Panc1 (cell line): ENCODE results near the gene DSCAM. TPM values are rescaled to one million over a fixed set of nuclear protein-coding genes. Genes with fewer than 3 reads are reported as not detected.

ENCODE experiments used
- ATAC-seq: fragments of 200-7000 bp; cut with Tn5 transposase; 2 replicates; pipeline ENCODE4 v1.9.1; 2020; ENCODE audit warnings: mild to moderate bottlenecking, moderate library complexity
- BruUV-seq: library from RNA; stranded (reverse); fragments of 400-500 nt; replicated peaks from 2 replicates; lab custom pipeline; 2021; lab: Mats Ljungman, UMichigan
- CTCF ChIA-PET: fragments of 300-600 bp; sonication (Branson Sonifier 250); formaldehyde crosslinking; loops from one replicate; lab custom pipeline; 2022; ENCODE audit warnings: antibody characterized with exemption; lab: Charles Lee
- POLR2A ChIA-PET: fragments of 300-600 bp; sonication (Branson Sonifier 250); formaldehyde crosslinking; loops from one replicate; lab custom pipeline; 2022; ENCODE audit warnings: antibody characterized with exemption; lab: Charles Lee
- DNase-seq: peaks from one replicate; pipeline ENCODE4 v3.0.0-alpha.2; 2010; ENCODE audit warnings: low read depth, low spot score
- H3K27ac ChIP-seq: 2 replicates; pipeline ENCODE4 v1.5.1; 2011; ENCODE audit warnings: mild to moderate bottlenecking, low read length, inconsistent platforms
- H3K27me3 ChIP-seq: fragments of 200-500 bp; sonication (Bioruptor generic); 2 replicates; pipeline ENCODE4 v1.6.0; 2014; ENCODE audit warnings: low read length, inconsistent platforms; ENCODE audit not compliant: control insufficient read depth, insufficient read depth
- H3K36me3 ChIP-seq: fragments of 200-500 bp; sonication (Bioruptor generic); 2 replicates; pipeline ENCODE4 v1.5.1; 2014; ENCODE audit warnings: inconsistent platforms, mild to moderate bottlenecking, low read length, moderate library complexity; ENCODE audit not compliant: control insufficient read depth, insufficient read depth
- H3K4me1 ChIP-seq: 2 replicates; pipeline ENCODE4 v1.5.1; 2011; ENCODE audit warnings: inconsistent platforms, mild to moderate bottlenecking, low read length, moderate library complexity; ENCODE audit not compliant: control insufficient read depth, insufficient read depth
- H3K4me3 ChIP-seq, 2 experiments: 2 replicates each; pipeline ENCODE4 v1.5.1; 2011 to 2012; ENCODE audit warnings: low read depth in 2 of 2, low read length in 2 of 2, mild to moderate bottlenecking in 2 of 2, inconsistent platforms in 1 of 2, moderate library complexity in 1 of 2
- H3K9me3 ChIP-seq: fragments of 200-500 bp; sonication (Bioruptor generic); 2 replicates; pipeline ENCODE4 v1.5.1; 2014; ENCODE audit warnings: low read depth, mild to moderate bottlenecking, inconsistent platforms, low read length, moderate library complexity; ENCODE audit not compliant: control insufficient read depth, insufficient read depth
- POLR2AphosphoS5 ChIP-seq: IDR thresholded peaks from 2 replicates; pipeline ENCODE4 v1.6.1; 2012; ENCODE audit warnings: mild to moderate bottlenecking, low read depth, low read length, moderate library complexity
- REST ChIP-seq, 2 experiments: IDR thresholded peaks; 2 replicates each; pipeline ENCODE4 v1.6.1; 2011 to 2012; ENCODE audit warnings: low read depth in 2 of 2, control low read depth in 1 of 2, low read length in 1 of 2, mild to moderate bottlenecking in 1 of 2, moderate library complexity in 1 of 2; ENCODE audit not compliant: insufficient read depth in 1 of 2
- SIN3A ChIP-seq: IDR thresholded peaks from 2 replicates; pipeline ENCODE4 v1.6.1; 2012; ENCODE audit warnings: low read depth, mild to moderate bottlenecking, low read length, moderate library complexity, borderline replicate concordance; ENCODE audit not compliant: insufficient read depth
- TCF7L2 ChIP-seq: IDR thresholded peaks from 2 replicates; pipeline ENCODE4 v1.6.1; 2011; ENCODE audit warnings: mild to moderate bottlenecking, low read depth, low read length, inconsistent platforms
- in situ Hi-C: cut with HindIII; loops from 2 replicates; pipeline ENCODE4 v1.10.0; 2016; ENCODE audit warnings: low sequenced_read_pairs, low pct_unique_long_range_greater_than_20kb
- intact Hi-C: fragments of 100-400 bp; cut with micrococcal nuclease; formaldehyde crosslinking; loops from one replicate; pipeline ENCODE4 v1.10.0; 2022; ENCODE audit not compliant: unreplicated experiment
- total RNA-seq: library from RNA; stranded (reverse); gene quantifications from one replicate; pipeline ENCODE4 v1.2.1, GENCODE V29; 2021; ENCODE audit not compliant: unreplicated experiment
- TF ChIP-seq, protein P1 (sequence below): fragments of 450-650 bp; IDR thresholded peaks from 2 replicates; pipeline ENCODE4 v1.5.1; 2017; ENCODE audit warnings: mild to moderate bottlenecking

The DSCAM gene
- total RNA-seq, 1 experiment from 2014 or later = not detected

- TF ChIP-seq TCF7L2 (no peak), SIN3A (no peak), REST (IDR thresholded peaks at IDR 0.05; ENCODE audit: insufficient read depth in 1 of 2, low read depth in 2 of 2, low read length in 1 of 2) (no peak), POLR2AphosphoS5 (no peak)
- intact Hi-C loops = no loop called here
- ATAC-seq (no peak), DNase-seq (no peak)
- Histone ChIP-seq H3K36me3 (no peaks in the 10 kb centered on the region), H3K4me1 (no peaks in the 10 kb centered on the region), H3K27ac (no peak overlapping the region), H3K27me3 (no peaks in the 10 kb centered on the region), H3K9me3 (no peaks in the 10 kb centered on the region), H3K4me3 (no peak overlapping the region)
- ChIA-PET CTCF (no interaction called here), POLR2A (no interaction called here)
- in situ Hi-C loops = no loop called here
- BruUV-seq = no TSS peak
These were observed 233.4 kb downstream of the DSCAM start for GRCh38 chr21:40613546-40614030.

DNA sequence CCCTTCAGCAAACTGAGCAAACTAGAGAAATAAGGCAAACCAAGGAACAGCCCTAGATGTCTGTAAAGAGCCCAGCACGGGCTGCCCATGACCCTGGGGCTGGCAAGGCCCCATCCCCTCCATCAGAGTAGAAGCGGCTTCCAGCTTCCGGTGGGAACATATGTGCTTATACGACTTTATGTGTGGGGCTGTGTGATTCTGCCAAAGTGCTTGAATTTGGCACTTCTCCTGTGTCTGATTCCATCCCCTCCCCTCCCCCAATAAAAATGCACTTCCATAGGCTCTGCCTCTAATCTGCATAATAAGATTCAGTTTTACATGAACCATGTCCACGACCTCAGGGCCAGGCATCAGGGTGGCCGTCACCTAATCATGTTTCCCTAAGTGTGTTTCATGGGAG is 236.6 kb downstream of the DSCAM start:
- ChIA-PET CTCF (no interaction called here), POLR2A (no interaction called here)
- intact Hi-C loops (no loop called here), in situ Hi-C loops (no loop called here)
- TF ChIP-seq, protein P1, sequence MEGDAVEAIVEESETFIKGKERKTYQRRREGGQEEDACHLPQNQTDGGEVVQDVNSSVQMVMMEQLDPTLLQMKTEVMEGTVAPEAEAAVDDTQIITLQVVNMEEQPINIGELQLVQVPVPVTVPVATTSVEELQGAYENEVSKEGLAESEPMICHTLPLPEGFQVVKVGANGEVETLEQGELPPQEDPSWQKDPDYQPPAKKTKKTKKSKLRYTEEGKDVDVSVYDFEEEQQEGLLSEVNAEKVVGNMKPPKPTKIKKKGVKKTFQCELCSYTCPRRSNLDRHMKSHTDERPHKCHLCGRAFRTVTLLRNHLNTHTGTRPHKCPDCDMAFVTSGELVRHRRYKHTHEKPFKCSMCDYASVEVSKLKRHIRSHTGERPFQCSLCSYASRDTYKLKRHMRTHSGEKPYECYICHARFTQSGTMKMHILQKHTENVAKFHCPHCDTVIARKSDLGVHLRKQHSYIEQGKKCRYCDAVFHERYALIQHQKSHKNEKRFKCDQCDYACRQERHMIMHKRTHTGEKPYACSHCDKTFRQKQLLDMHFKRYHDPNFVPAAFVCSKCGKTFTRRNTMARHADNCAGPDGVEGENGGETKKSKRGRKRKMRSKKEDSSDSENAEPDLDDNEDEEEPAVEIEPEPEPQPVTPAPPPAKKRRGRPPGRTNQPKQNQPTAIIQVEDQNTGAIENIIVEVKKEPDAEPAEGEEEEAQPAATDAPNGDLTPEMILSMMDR = no peak
- no peak for TF ChIP-seq SIN3A
- no peak for TF ChIP-seq REST (IDR thresholded peaks at IDR 0.05; ENCODE audit: insufficient read depth in 1 of 2, low read depth in 2 of 2, low read length in 1 of 2)
- no peak for TF ChIP-seq POLR2AphosphoS5
- TF ChIP-seq TCF7L2 = no peak
- H3K9me3 ChIP-seq = no peaks in the 10 kb centered on the region
- no peak overlapping the region for H3K27ac ChIP-seq
- DNase-seq (no peak), ATAC-seq (no peak)
- H3K4me3 ChIP-seq = no peak overlapping the region
- no peaks in the 10 kb centered on the region for H3K36me3 ChIP-seq
- H3K4me1 ChIP-seq = no peaks in the 10 kb centered on the region
- no TSS peak for BruUV-seq
- H3K27me3 ChIP-seq = no peaks in the 10 kb centered on the region
